Stimulated activated naive CD8-positive, alpha-beta T cell treated with anti-CD3 and anti-CD28 coated beads, Interleukin-15, Interleukin-2, amounts not matched to agents 100 ng/mL and 50 ng/mL, for 24 hours (primary cell): Measurements from ENCODE around the gene NRG3.

ENCODE experiments used
- H3K27ac Mint-ChIP-seq: one replicate; pipeline ENCODE4 v1.8.0; 2021; ENCODE audit warnings: mild to moderate bottlenecking, mixed read lengths
- H3K27me3 Mint-ChIP-seq: one replicate; pipeline ENCODE4 v1.8.0; 2021; ENCODE audit warnings: mixed read lengths
- H3K36me3 Mint-ChIP-seq: one replicate; pipeline ENCODE4 v1.8.0; 2021; ENCODE audit warnings: low read depth, mixed read lengths
- H3K4me1 Mint-ChIP-seq: one replicate; pipeline ENCODE4 v1.8.0; 2021; ENCODE audit warnings: low read depth, mixed read lengths
- H3K4me3 Mint-ChIP-seq: one replicate; pipeline ENCODE4 v1.8.0; 2021; ENCODE audit warnings: mild to moderate bottlenecking, mixed read lengths
- H3K9me3 Mint-ChIP-seq: one replicate; pipeline ENCODE4 v1.8.0; 2021; ENCODE audit warnings: mixed read lengths

NRG3 gene

GRCh38 chr10:82150123-82150900 is 275.3 kb downstream of the NRG3 start:
- Mint-ChIP-seq H3K36me3 (no peaks in the 10 kb centered on the region), H3K9me3 (no peaks in the 10 kb centered on the region), H3K4me1 (no peaks in the 10 kb centered on the region), H3K27ac (no peak overlapping the region), H3K4me3 (no peak overlapping the region), H3K27me3 (no peaks in the 10 kb centered on the region)

- Mint-ChIP-seq H3K9me3 (peaks cover 9% of the 10 kb centered on the region), H3K4me3 (no peak overlapping the region), H3K4me1 (no peaks in the 10 kb centered on the region), H3K27me3 (no peaks in the 10 kb centered on the region), H3K27ac (no peak overlapping the region), H3K36me3 (no peaks in the 10 kb centered on the region)
Measured at GRCh38 chr10:82160307-82160706, 285.3 kb downstream of the NRG3 start.

GRCh38 chr10:82161264-82161663 is 286.3 kb downstream of the NRG3 start:
- Mint-ChIP-seq H3K36me3 (no peaks in the 10 kb centered on the region), H3K4me1 (no peaks in the 10 kb centered on the region), H3K4me3 (no peak overlapping the region), H3K9me3 (peaks cover 9% of the 10 kb centered on the region), H3K27ac (no peak overlapping the region), H3K27me3 (no peaks in the 10 kb centered on the region)

- no peaks in the 10 kb centered on the region for H3K27me3 Mint-ChIP-seq
- peaks cover 4% of the 10 kb centered on the region for H3K9me3 Mint-ChIP-seq
- no peak overlapping the region for H3K4me3 Mint-ChIP-seq
- H3K27ac Mint-ChIP-seq: no peak overlapping the region
- H3K4me1 Mint-ChIP-seq: no peaks in the 10 kb centered on the region
- no peaks in the 10 kb centered on the region for H3K36me3 Mint-ChIP-seq
Measured at GRCh38 chr10:82162549-82163195, 287.7 kb downstream of the NRG3 start.

- no peaks in the 10 kb centered on the region for H3K4me1 Mint-ChIP-seq
- H3K27me3 Mint-ChIP-seq: no peaks in the 10 kb centered on the region
- no peaks in the 10 kb centered on the region for H3K36me3 Mint-ChIP-seq
- no peak overlapping the region for H3K27ac Mint-ChIP-seq
- H3K9me3 Mint-ChIP-seq: peaks cover 15% of the 10 kb centered on the region
- no peak overlapping the region for H3K4me3 Mint-ChIP-seq
Measured at GRCh38 chr10:82171899-82172298, 296.9 kb downstream of the NRG3 start.

GRCh38 chr10:82176587-82176986 is 301.6 kb downstream of the NRG3 start:
- Mint-ChIP-seq H3K36me3 (no peaks in the 10 kb centered on the region), H3K27me3 (no peaks in the 10 kb centered on the region), H3K9me3 (peaks cover 8% of the 10 kb centered on the region), H3K4me1 (no peaks in the 10 kb centered on the region), H3K4me3 (no peak overlapping the region), H3K27ac (no peak overlapping the region)

- Mint-ChIP-seq H3K4me1 (no peaks in the 10 kb centered on the region), H3K27me3 (no peaks in the 10 kb centered on the region), H3K9me3 (peaks cover 11% of the 10 kb centered on the region), H3K36me3 (no peaks in the 10 kb centered on the region), H3K27ac (no peak overlapping the region), H3K4me3 (no peak overlapping the region)
Measured at GRCh38 chr10:82190432-82191260, 315.7 kb downstream of the NRG3 start.

GRCh38 chr10:82191653-82192052 is 316.7 kb downstream of the NRG3 start:
- H3K36me3 Mint-ChIP-seq: no peaks in the 10 kb centered on the region
- H3K27me3 Mint-ChIP-seq: no peaks in the 10 kb centered on the region
- no peak overlapping the region for H3K27ac Mint-ChIP-seq
- H3K4me1 Mint-ChIP-seq: no peaks in the 10 kb centered on the region
- peaks cover 11% of the 10 kb centered on the region for H3K9me3 Mint-ChIP-seq
- no peak overlapping the region for H3K4me3 Mint-ChIP-seq

GRCh38 chr10:82192665-82193064 is 317.7 kb downstream of the NRG3 start:
- Mint-ChIP-seq H3K27me3 (no peaks in the 10 kb centered on the region), H3K4me1 (no peaks in the 10 kb centered on the region), H3K36me3 (no peaks in the 10 kb centered on the region), H3K9me3 (peaks cover 11% of the 10 kb centered on the region), H3K4me3 (no peak overlapping the region), H3K27ac (no peak overlapping the region)

GRCh38 chr10:82194419-82194818 is 319.4 kb downstream of the NRG3 start:
- Mint-ChIP-seq H3K27me3 (no peaks in the 10 kb centered on the region), H3K4me3 (no peak overlapping the region), H3K36me3 (no peaks in the 10 kb centered on the region), H3K27ac (no peak overlapping the region), H3K9me3 (peaks cover 7% of the 10 kb centered on the region), H3K4me1 (no peaks in the 10 kb centered on the region)

GRCh38 chr10:82206831-82207230 is 331.8 kb downstream of the NRG3 start:
- H3K27me3 Mint-ChIP-seq: no peaks in the 10 kb centered on the region
- H3K9me3 Mint-ChIP-seq: peaks cover 9% of the 10 kb centered on the region
- no peak overlapping the region for H3K4me3 Mint-ChIP-seq
- no peaks in the 10 kb centered on the region for H3K4me1 Mint-ChIP-seq
- H3K27ac Mint-ChIP-seq: no peak overlapping the region
- H3K36me3 Mint-ChIP-seq: no peaks in the 10 kb centered on the region

- no peaks in the 10 kb centered on the region for H3K4me1 Mint-ChIP-seq
- no peak overlapping the region for H3K27ac Mint-ChIP-seq
- no peak overlapping the region for H3K4me3 Mint-ChIP-seq
- peaks cover 4% of the 10 kb centered on the region for H3K9me3 Mint-ChIP-seq
- no peaks in the 10 kb centered on the region for H3K36me3 Mint-ChIP-seq
- H3K27me3 Mint-ChIP-seq: no peaks in the 10 kb centered on the region
Measured at GRCh38 chr10:82208726-82209125, 333.7 kb downstream of the NRG3 start.

- no peaks in the 10 kb centered on the region for H3K27me3 Mint-ChIP-seq
- peaks cover 4% of the 10 kb centered on the region for H3K9me3 Mint-ChIP-seq
- no peaks in the 10 kb centered on the region for H3K36me3 Mint-ChIP-seq
Measured at GRCh38 chr10:82210331-82210730, 335.3 kb downstream of the NRG3 start.

GRCh38 chr10:82211346-82211745 is 336.4 kb downstream of the NRG3 start:
- H3K4me1 Mint-ChIP-seq: no peaks in the 10 kb centered on the region
- no peak overlapping the region for H3K27ac Mint-ChIP-seq
- H3K4me3 Mint-ChIP-seq: no peak overlapping the region
- H3K9me3 Mint-ChIP-seq: no peaks in the 10 kb centered on the region
- no peaks in the 10 kb centered on the region for H3K36me3 Mint-ChIP-seq
- no peaks in the 10 kb centered on the region for H3K27me3 Mint-ChIP-seq

More at GRCh38 chr10:82210331-82210730, 335.3 kb downstream of the NRG3 start:
- Mint-ChIP-seq H3K4me1 (no peaks in the 10 kb centered on the region), H3K4me3 (no peak overlapping the region), H3K27ac (no peak overlapping the region)

GRCh38 chr10:82212753-82213152 is 337.8 kb downstream of the NRG3 start:
- Mint-ChIP-seq H3K27me3 (no peaks in the 10 kb centered on the region), H3K4me1 (no peaks in the 10 kb centered on the region), H3K27ac (no peak overlapping the region), H3K9me3 (no peaks in the 10 kb centered on the region), H3K4me3 (no peak overlapping the region), H3K36me3 (no peaks in the 10 kb centered on the region)
